Hematopoietic multipotent progenitor cell treated with erythropoietin and hydrocortisone succinate and interleukin-3 and kit ligand, for 15 days (in vitro differentiated cells): Measurements from ENCODE around the gene PM20D2.

ENCODE experiments used
- DNase-seq: peaks from one replicate; pipeline ENCODE4 v3.0.0-alpha.2; 2015; ENCODE audit warnings: low spot score

PM20D2 gene

DNA sequence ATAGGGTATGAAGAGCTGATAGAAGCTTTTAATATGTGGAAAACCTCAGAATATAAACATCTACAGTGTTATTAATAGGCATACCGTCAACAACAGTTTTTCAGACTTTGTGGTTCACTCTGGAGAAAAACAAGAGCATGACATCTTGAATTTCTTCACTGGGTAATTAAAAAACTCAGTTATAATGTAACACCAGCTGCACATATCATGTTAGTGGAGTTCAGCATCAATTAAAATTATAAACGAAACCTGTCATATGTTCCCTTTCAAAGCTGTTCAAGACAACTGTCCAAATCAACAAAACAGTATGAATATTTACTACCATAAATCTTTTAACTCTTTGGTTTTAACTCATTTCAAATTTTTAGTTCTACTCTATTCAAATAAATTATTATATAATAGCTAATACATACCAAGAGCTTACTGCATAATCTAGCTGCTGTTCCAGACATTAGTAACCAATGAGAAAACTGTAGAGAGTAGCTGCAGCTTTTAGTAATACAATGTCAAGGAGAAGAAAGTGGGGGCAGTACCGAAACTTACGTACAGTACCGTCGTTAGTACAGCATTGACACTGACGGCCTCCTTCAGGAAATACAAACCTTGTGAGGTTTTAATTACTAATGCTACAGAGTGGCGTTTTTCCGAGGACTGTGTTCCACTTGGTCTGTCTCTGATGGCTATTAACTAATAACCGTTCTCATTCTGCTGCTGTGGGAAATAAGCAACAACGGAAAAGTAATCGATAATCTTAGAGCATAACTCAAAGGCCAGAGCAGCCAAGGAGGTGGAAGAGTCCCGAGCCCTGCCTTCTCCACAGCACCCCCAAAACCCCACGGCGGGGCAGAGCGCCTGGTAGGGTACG, 532 bp upstream of the PM20D2 start:
- no peak for DNase-seq

DNA sequence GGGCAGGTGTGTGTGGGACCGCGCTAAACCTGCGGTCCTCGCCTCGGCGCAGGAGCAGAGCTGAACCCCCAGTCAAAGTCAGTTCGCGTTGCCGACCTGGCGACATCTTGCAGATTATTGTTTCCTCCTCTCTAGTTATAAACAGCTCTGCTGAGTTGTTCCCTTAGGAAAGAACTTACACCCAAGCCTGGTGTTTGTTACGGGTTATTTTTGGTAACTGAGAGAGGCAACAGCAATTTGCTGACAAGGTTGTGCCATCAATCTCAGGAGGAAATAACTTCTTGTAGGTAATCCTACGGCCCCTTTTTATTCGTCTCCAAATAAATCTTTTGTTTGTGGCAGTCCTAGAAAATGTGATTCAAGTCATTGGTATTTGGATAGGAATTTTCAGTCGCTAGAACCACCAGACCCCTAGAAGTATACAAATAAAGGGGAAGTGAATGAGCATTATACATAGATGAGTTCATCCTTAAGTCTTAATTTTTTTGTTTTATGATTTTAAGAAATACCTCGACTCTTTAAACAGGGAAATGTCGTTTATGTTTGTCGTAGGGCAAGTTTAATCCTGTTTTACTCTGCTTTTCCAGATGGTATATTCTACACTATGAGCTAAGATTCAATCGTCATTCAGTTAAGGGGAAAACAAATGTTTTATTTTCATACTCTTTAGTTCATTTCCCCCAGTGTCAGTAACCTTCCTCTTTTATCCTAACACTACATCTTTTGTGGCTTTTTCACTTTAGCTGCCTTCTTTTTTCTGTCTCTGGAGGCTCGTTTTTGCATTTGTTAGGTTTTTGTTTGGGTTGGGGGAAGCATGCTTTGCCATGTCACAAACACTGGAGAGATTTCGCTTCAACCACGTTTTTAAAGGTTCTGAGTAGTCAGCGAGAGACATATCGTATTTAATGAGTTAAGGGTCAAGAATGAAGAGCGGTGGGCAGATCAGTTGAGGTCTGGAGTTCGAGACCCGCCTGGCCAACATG, 1.2 kb downstream of the PM20D2 start:
- DNase-seq, result no peak

DNA sequence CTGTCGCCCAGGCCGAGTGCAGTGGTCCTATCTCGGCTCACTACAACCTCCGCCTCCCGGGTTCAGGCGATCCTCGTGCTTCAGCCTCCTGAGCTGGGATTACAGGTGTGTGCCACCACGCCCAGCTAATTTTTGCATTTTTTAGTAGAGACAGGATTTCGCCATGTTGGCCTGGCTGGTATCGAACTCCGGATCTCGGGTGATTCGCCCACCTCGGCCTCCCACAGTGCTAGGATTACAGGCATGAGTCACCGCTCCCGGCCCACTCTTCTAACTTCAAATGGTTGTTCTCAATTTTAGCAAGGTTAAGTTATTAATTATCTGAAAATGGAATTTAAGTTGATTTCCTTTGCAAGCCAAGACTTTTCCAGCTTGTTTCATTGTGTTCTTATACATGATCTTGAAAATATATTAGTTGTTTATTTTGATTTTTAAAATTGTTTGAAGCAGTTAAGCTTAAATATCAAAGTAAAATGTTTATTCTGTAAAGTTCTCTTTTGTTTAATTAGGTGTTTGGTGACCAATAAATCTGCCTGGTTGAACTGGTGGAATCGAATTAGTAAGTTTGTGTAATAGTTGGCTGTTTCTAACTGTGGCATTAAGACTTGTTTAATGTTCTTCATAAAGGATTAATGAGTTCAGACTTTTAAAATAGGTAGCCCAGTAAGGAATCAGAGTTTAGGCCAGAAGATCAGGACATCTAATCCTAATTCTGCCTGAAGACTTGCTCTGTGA, 2.3 kb downstream of the PM20D2 start:
- DNase-seq, result no peak

DNA sequence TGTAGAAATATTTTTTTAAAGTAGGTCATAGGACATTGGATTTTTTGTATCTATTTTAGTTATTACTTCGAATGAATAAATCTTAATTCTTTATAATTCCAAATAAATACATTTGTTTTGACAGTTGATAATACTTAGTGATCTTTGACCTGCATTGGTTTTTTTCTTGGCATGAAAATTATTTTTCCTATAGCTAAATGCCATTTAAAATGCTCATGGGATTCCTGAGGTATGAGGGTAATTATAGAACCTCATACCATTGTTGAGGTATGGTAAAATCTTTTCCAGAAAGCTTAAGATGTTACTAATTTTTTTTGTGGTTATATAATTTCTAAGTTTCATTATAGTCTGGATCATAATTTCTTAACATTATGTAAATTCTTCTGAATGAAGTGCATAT, 8.3 kb downstream of the PM20D2 start:
- no peak for DNase-seq

DNA sequence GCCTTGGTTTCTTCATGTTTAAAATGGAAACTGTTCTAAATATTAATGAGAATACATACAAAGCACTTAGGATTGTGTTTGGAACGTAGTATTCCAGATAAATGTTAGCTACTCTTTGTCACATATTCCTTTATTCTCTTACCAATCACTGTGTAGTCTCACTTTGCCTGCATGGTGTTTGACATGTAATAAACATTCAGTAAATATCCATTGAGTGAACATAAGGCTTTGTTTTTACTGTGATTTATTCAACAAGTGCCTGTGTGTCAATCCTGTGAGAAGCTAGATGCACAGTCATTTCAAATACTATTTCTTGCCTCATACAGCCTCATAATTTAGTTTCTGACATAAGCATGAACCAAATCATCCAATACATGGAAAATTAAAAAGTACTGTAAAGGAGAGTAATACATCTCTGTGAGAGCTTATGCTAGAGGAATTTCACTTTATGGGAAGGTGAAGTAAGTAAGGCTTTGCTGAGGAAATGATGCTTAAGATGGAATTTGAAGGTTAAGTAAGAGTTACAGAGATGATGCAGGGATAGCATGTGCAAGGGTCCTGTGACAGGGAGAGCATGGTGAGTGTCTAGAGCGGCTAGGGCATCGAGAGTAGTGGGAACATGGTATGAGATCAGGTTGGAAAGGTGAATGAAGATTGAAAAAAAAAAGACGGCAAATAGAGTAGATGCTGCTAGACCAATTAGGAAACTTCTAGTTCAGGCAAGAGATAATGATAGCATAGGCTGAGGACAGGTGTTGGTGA, 14.7 kb downstream of the PM20D2 start:
- no peak for DNase-seq

DNA sequence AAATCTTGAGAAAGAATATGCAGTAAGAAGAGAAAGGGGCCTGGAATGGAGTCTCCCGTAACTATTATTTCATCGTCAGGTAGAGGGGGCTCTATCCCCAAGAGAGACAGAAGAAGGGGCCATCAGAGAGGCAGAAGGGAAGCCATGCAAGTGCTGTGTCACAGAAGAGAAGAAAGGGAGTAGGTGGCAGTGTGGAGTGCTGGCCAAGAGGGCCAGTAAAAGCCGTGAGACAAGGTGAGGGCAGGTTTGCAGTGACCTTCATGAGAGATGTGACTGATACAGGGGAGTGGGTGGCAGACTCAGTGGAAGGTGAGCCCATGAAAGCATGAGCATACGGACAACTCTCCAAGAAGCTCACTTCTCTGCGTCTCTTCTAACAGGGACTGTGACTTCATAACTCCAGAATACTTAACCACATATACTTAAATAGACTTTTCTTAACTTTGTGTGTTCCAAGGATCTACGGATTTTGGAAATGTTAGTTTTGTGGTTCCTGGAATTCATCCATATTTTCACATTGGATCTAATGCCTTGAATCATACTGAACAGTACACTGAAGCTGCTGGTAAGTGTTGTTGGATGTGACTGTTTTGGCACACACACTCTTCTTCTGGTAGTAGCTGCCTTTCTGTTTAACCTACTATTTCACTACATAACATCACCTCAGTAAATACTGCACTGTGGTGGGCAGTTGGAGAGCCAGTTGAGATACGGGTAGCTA, 15.6 kb downstream of the PM20D2 start:
- DNase-seq, result no peak

DNA sequence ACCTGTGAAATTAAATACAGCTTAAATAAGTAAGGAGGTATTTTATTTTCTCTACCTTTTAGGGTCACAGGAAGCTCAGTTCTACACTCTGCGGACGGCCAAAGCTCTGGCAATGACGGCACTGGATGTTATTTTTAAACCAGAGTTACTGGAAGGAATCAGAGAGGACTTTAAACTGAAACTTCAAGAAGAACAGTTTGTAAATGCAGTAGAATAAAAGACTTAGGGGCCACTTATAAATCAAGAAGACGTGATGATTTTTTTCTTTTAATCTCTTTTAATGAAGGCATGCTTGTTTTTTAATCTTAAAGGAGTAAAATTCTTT, 16.2 kb downstream of the PM20D2 start:
- no peak for DNase-seq

DNA sequence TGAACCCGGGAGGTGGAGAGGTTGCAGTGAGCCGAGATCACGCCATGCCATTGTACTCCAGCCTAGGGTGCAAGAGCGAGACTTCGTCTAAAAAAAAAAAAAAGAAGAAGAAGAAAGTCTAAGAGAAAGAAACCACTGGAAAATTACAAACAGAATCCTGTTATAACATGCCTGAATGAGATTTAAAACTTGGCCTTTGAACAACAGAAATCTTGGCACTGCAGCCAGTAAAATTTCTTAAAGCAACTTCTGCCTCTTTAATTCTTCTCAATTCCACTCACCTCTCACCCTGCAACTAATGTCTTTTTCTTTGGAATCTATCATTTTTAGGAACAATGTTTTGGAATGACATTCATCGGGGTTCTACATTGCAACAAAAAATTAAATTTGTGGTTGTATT, 26.3 kb downstream of the PM20D2 start:
- no peak for DNase-seq

DNA sequence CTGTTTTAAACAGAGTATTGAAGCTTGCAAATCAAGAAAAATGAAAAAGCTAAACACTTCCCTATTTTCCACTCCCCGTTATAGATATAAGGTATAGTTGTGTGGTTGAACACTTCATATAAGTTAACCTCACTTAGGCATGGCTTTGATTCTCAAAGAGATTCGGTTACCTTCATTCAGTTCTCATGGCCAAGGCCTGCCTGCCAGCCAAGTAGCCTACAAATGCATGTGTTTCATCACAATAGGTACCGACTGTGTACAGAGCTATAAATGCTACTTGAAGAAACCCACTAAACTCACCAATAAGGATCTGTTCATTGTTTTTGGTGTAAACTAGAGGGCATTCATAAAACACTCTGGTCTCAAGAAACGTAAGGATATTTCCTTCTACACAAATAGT, 27.8 kb downstream of the PM20D2 start:
- DNase-seq, result no peak

DNA sequence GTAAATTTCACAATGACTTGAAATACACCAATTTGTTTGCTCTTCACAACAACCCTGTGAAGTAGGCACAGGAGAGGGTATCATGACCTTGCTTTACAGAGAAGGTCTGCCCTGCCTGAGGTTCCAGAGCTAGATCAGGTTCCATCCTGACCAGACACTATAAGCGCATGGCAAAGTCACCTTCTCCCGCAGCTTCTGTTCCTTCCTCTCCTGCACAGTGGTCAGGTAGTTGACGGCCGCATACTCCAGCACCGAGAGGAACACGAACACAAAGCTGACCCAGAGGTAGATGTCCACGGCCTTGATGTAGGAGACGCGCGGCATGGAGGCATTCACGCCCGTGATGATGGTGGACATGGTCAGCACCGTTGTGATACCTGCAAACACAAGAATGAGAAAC, 34.3 kb downstream of the PM20D2 start:
- no peak for DNase-seq

DNA sequence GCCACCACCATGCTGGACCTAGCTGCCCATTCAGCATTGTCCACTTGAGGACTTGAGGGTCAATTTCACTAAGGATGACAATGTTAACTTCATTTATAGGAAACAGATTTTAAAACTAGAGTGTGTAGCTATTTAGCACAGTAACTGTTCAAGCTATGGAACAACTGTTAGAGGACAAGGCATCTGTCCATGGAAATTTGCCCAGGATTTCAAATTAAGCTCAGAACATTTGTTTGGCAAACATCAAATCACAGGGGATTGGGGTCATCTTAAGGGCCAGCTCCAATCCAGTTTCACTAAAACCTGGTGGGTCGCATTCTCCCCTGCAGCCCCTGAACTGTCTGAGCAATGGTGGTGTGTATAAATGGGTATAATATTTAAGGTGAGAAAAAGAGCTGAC, 35.1 kb downstream of the PM20D2 start:
- no peak for DNase-seq

DNA sequence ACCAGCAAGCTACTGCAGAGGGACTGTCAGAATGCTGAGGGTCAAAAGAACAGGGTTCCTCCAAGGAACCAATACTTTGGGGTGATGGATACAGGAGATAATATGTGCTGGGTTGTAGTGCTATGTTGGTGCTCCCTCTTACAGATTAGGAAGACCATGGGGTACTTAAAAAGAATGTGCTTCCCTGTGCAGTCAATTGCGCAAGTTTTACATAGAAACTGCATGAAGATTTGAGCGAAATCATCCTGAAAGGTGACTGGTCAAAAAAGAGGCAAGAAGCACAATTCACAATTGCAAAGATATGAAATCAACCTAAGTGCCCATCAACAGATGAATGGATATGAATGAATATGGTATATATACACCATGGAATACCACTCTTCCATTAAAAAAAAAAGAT, 37.4 kb downstream of the PM20D2 start:
- DNase-seq, result no peak

DNA sequence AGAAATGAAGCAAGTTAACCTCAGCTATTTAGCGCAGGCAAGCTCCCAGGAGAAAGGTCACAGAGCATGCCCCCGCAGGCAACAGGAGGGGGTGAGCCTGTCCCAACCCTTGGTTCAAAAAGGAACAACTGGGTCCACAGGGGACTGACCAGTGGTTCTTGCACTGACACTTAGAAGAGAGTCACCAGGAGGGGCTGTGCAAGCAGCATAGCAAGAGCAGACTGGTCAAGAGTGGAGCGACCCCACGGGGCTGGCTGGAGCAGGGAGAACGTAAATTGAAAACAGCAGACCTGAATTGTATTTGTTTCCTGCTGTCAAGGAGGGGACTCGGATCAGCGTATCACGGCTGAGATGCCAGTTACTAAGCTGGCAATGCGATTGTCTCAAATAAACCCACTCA, 38.5 kb downstream of the PM20D2 start:
- DNase-seq, result no peak

DNA sequence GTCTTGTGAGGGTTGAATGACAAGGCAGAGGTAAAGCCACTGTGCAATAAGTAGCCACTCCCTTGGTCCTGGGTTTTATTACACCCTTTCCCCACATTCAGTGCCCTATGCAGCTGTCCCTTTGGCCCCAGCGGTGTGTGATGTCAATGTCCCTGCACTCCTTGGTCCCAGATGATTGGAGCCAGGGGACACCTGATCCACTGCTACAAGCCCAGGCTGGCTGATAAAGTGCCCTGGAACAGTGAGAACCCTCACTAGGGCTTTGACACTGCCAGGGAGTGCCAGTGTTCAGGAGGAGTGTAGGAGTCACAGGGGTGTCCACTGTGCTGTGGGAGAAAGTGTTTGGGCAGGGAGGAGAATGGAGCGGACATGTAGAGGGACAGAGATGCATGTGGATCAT, 40.9 kb downstream of the PM20D2 start:
- no peak for DNase-seq

DNA sequence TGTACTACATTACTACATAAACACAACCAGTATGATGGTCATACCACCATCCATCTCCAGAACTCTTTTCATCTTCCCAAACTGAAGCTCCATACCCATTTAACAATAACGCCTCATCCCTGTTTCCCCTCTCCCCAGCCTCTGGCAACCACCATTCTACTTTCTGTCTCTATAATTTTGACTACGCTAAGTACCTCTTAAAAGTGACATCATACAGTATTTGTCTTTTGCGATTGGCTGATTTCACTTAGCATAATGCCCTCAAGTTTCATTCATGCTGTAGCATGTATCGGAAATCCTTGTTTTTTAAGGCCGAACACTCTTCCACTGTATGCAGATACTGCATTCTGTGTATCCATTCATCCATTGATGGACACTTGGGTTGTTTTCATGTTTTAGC, 41.6 kb downstream of the PM20D2 start:
- no peak for DNase-seq

DNA sequence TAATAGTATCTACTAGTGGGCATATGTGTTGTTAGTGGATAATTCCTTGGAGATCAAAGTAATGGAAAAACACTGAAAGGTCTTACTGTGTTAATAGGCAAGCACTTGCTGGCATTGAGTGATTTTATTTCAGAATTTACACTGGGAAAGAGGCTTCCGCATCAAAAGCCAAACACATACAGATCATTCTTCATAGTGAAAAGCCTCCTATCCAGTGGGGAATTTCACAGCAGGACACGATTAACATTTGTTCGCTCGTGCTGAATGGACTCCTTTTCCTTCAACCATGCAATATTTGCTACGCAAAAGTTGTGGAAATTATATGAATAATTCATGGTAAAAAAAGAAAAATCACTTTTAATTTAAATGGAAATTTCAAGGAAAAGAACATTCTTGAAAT, 44.9 kb downstream of the PM20D2 start:
- DNase-seq, result no peak

DNA sequence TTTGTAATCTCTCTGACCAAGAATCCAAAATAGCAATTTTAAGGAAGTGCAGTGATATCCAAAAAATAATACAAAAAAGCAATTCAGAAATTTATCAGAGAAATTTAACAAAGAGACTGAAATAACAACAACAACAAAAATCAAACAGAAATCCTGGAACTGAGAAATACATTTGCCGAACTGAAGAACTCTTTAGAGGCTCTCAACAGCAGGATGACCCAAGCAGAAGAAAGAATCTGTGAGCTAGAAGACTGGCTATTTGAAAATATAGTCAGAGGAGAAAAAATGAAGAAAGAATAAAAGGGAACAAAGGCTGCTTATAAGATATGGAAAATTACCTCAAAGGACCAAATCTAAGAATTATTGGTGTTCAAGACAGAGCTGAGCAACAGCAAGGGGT, 48.7 kb downstream of the PM20D2 start:
- DNase-seq, result no peak

DNA sequence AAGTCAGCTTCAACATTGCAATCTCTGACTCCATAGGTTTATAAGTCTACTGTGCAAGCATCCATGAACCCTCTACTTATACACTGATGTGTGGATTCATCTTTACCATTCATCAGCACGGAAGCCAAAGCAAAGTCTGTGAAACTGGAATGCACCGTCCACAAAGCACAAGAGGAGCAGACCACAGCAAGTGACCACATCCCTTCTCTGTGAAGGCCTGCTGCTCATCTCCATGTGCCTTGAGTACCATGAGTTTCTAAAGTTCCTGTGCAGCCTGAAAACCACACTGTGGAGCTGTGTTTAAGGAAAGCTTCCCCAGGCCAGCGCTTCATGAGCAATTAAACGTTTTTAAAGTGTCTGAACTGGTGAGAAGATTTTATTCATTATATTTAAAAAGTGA, 51.3 kb downstream of the PM20D2 start:
- no peak for DNase-seq

DNA sequence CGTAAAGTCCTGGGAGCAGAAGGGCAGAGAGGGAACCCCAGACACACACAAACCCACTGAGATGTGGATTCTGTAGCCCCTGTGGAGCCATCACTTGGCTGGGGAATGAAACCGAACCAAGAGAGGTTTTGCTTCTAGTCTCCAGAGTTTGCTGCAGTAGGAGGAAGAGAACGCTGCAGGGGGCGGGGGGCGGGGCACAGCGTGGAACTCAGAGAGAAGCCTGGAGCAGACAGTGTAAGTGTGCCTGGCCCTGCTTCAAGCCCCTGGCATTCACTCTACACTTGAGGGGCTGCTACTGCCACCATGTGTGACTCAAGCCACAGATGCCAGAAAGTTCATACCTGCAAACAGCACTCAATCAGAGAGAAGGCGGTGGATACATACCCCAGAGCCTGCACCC, 52.4 kb downstream of the PM20D2 start:
- DNase-seq, result no peak

DNA sequence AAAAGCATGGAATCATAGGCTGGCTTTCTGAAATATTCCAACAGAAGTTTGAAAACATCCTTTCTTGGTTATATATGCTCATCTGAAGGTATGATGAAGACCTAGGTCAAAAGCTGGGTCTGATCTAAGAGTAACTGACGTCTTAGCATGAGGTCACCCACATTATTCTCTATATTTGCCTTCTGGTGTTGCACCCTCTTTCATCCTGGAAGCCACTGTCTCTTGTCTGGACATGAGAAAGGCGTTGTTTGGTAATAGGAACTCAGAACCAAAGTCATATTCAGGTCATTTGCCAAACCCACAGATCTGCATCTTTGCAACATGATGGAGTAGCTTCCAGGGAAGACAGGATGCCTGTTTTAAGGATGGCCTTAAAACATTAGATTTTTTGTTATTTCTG, 53.7 kb downstream of the PM20D2 start:
- DNase-seq, result no peak

DNA sequence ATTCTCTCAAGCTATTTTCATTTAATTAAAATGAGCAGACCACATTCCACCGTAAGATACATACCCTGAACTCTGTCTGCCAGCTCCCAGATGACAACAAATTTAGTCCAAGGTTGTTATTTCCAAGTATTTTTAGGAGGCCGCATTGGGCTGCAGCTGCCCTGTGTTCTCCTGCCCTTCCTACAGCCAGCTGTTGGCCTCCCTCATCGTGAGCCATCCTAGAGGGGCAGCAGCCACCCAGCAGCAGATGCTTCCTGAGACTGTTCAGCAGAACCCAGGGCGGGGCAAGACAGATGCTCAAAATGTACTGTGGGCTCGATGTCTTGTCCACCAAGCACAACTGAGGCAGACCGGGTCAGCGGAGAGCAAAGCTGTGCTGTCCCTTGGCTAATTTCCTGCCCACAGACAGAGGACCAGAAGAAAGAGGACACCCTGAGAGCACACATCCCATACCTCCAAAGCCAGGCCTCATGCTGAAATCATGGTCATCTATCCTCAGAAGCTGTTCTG, 54.9 kb downstream of the PM20D2 start:
- DNase-seq, result no peak
